UCSD-AML1 (cell line): ENCODE results near the gene TSPOAP1.

Experiments
- DNase-seq: peaks from one replicate; lab custom pipeline; 2025; ENCODE audit not compliant: unreplicated experiment; lab: John Stamatoyannopoulos, UW

The TSPOAP1 gene

DNA sequence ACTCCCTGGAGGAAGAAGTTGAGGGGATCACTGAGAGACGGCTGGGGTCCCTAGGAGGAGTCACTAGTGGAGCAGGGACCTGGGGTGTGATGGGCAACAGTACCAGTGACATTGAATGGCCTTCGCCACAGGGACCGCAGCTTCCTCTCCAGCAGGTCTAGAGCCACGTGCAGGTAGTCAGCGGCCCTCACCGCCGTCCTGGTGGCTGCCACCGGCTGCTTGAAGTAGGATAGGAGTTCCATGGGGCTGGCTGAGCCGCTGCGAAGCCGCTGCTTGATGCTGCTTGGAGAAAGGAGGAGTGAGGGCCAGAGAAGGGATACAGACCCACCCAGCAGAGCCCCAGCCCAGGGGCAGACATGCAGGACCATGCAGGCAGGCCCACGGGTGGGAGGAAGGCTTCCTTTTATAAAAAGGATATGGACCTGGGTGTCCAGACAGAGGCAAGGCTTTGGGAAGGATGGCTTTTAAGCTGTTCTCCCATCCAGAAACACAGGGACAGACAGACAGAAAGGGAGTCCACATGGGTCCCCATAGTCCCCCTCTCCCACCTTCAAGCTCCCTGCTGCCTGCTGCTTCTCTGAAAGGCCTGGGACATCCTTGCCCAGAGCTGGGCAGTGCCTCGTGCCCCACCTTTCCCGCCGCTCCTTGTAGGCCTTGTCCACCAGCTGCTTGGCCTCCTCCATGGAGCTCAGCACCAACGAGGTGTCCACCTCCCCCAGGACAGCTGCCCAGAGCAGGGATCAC, 48.7 kb downstream of the TSPOAP1 start:
- DNase-seq: no peak

DNA sequence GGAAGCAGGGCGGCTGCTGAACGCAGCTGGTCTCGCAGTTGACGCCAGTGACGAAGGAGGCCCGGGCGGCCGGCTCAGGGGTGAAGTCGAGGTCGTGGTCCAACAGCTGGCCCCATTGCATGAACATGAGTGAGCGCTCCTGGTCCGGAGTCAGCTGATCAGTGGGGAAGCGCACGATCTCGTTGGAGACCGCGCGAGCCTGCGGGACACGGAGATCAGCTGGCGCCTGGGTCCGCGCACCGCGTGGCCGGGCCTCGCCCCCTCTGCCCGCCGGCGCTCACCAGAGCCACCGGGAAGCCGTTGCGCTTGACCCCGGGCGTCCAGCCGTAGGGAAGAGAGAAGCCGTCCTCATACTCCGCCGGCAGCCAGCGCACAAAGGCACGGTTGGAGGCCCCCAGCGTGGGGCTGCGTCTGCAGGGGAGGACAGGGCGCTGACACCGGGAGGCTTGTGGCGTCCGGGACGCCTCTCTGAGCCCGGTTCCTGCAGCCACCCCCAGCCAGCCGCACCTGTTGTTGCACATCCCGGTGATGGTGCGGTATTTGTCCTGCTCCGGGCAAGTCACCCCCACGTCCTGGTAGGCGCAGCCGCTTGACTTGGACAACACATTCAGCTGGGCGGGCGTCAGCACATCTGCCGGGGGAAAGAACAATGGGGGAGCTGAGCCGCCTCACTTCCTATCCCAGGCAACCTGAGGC, 49.4 kb downstream of the TSPOAP1 start:
- no peak for DNase-seq

GRCh38 chr17:58278661-58279015, 50.0 kb downstream of the TSPOAP1 start:
- no peak for DNase-seq

GRCh38 chr17:58277802-58278595, 50.6 kb downstream of the TSPOAP1 start:
- no peak for DNase-seq

DNA sequence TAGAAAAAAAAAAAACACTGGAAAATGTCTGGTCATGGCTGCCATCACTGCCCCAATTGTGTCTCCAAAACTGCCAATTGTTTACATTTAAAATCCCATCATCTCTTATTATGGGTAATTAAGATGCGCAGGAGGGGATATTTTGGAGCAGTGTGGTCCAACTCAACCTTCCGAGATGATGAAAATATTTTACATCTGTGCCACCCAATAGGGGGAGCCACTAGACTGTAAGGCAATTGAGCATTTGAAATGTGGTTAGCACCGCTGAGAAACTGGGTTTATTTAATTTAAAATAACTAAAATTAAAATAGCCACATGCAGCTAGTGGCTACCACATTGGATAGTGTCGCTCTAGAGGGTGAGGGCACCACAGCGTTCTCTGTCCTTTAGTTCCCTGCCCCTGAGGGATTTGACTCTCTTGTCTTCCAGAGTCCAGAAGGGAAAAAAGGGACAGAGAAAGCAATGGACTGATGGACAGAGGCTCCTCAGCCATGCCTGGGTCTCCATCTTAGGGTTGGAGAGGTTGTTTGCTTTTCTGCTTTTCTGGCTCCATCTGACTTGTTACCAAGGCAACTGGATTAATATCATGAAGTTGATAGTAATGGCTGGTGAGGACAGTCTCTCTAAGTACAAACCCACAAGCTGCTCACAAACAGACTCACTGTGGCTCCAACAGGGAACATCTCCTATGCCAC, 51.3 kb downstream of the TSPOAP1 start:
- no peak for DNase-seq

- DNase-seq: no peak
These were observed 52.2 kb downstream of the TSPOAP1 start for GRCh38 chr17:58276423-58276822.

GRCh38 chr17:58275417-58275816, 53.2 kb downstream of the TSPOAP1 start:
- no peak for DNase-seq

- DNase-seq: no peak
These were observed 55.0 kb downstream of the TSPOAP1 start for GRCh38 chr17:58273453-58274104.

DNA sequence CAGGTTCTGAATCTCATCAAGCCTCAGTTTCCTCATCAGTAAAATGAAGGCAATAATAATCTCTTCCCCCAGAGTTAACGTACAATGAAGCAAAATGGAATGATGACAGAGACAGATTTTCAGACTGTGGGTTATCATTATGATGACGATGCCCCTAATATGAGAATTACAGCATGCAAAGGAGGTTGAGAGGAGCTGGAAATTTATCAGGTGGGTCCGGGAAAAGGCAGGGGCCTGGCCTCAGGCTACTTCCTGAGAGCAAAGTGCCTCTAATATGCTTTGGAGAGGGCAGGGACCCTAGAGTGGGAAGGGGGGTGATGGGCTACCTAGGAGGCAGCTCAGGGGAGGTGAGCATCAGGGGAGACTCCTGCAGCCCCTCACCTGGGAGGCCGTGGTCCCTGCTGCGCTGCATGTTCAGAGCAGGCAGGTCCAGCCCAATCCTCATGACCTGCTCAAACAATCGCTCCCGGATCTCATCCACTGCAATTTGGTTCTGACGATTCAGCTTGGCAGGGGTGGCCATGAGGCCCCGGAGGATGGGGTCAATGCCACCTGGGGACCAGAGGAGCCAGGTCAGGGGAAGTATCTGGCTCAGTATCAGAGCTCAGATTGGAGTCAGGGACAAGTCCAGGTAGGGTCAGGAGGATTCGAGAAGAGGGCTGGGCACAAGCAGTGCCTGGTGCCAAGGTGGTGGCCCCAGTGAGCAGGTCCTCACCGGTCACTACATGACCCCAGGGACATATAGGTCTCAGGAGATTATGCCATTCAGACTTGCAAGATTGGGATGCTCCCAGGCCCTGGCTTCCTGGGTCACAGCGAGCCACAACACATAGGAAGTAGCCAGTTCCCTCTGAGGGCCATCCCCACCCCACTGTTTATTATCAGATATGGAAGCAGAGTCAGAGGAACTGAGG, 56.0 kb downstream of the TSPOAP1 start:
- DNase-seq: no peak

GRCh38 chr17:58271216-58271931, 57.2 kb downstream of the TSPOAP1 start:
- no peak for DNase-seq

DNA sequence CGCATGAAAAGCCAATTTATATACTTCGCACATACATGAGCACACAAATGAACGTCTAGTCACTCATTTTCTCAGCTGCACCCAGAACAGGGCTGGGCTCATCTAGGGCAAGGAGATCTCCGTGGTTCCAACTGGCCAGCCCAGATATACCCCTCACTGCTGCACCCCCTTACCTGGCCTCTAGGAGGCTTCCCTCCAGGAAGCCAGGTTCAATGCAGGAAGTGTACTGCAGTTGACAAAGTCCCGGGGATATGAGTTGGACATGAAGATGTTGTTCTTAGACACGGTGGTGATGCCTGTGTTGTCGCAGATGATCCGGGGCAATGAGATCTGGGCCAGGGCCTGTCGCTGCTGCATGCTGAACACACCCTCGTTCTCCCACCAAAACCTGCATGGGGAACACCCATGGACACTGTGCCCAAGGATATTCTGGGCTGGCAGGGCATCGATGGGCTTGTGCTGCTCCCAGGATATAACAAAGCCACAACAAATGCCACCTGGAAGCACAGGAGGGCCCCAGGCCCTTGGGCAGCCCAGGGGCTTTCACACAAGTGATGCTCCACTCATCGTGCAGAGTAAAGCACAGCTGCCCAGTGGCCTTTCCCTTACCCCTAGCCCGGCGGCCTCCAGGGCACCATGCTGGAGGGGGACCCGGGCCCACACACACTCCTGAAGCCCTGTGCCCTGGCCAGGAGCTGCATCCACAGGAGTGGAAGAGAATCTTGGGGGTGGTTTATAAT, 57.9 kb downstream of the TSPOAP1 start:
- DNase-seq: no peak

- DNase-seq: no peak
These were observed 58.9 kb downstream of the TSPOAP1 start for GRCh38 chr17:58269557-58270291.

- no peak for DNase-seq
These were observed 59.6 kb downstream of the TSPOAP1 start for GRCh38 chr17:58268774-58269556.

- DNase-seq: no peak
These were observed 60.3 kb downstream of the TSPOAP1 start for GRCh38 chr17:58268326-58268725.

- DNase-seq: no peak
These were observed 61.0 kb downstream of the TSPOAP1 start for GRCh38 chr17:58267347-58268324.
